IPS-15b (cell line): ENCODE data around the gene MED10.
A peak's percentile ranks its signal among the peaks of the same experiment; 100 is the strongest.

Experiments used
- H3K27me3 ChIP-seq: one replicate; pipeline ENCODE4 v1.6.1; 2013; ENCODE audit warnings: low read length; ENCODE audit not compliant: control insufficient read depth, insufficient read depth
- H3K36me3 ChIP-seq: one replicate; pipeline ENCODE4 v1.6.1; 2013; ENCODE audit warnings: low read length; ENCODE audit not compliant: control insufficient read depth, insufficient read depth
- H3K4me1 ChIP-seq: one replicate; pipeline ENCODE4 v1.6.1; 2013; ENCODE audit warnings: mild to moderate bottlenecking, low read length; ENCODE audit not compliant: control insufficient read depth, insufficient read depth
- H3K4me3 ChIP-seq: one replicate; pipeline ENCODE4 v1.5.1; 2013; ENCODE audit warnings: low read depth, low read length
- H3K9ac ChIP-seq: one replicate; pipeline ENCODE4 v1.6.1; 2013; ENCODE audit warnings: low read depth, mild to moderate bottlenecking, low read length
- H3K9me3 ChIP-seq: one replicate; pipeline ENCODE4 v1.6.1; 2013; ENCODE audit warnings: mild to moderate bottlenecking, low read length; ENCODE audit not compliant: control insufficient read depth, insufficient read depth

Gene MED10

DNA sequence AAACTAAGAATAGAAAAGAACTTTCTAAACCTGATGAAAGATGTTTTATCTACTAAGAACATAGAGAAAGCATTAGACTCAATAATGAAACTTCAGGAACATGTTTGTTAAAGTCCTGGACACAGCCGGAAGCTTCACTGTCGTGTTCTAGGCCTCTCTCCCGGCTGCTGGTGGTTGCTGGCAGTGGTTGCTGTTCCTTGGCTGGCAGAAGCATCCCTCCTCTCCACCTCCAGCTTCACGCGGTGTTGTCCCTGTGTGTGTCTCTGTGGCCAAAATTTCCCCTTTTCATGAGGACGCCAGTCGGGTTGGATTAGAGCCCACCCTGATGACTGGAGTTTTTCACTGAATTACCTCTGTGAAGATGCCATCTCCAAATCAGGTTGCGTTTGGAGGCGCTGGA, 6.5 kb upstream of the MED10 start:
- no peaks in the 10 kb centered on the region for H3K9me3 ChIP-seq
- no peak overlapping the region for H3K9ac ChIP-seq
- H3K27me3 ChIP-seq = no peaks in the 10 kb centered on the region
- H3K4me3 ChIP-seq = no peak overlapping the region
- H3K36me3 ChIP-seq = no peaks in the 10 kb centered on the region
- H3K4me1 ChIP-seq = no peaks in the 10 kb centered on the region

DNA sequence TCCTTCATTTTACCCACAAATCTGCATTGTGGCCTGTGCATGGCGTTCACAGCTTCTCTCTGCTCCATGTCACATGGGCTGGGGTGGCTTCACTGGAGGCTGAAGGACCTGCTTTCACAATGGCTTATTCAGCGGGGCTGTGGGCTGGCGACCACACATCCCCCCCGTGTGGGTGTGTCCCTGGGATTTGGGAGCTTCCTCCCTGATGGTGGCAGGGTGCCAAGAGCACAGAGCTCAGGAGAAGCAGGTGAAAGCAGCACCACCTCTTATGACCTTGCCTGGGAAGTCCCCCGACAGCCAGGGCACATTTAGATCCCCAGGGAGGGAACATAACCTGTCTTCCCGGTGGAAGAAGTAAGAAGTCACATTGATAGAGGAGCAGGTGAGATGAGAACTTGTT, 5.0 kb upstream of the MED10 start:
- Histone ChIP-seq H3K9ac (no peak overlapping the region), H3K4me3 (no peak overlapping the region), H3K4me1 (no peaks in the 10 kb centered on the region), H3K9me3 (no peaks in the 10 kb centered on the region), H3K27me3 (no peaks in the 10 kb centered on the region), H3K36me3 (no peaks in the 10 kb centered on the region)

DNA sequence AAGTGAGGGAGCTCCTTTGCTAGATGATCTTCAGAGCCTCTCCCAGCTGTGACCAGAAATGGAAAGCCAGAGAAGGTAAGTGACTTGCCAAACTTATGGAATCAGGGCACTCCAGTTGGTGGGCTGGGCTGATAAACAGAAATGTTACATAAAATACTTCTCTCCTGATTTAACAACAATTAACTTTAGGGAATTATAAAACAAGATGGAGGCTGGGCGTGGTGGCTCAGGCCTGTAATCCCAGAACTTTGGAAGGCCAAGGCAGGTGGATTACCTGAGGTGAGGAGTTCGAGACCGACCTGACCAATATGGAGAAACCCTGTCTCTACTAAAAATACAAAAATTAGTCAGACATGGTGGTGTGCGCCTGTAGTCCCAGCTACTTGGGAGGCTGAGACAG, 899 bp upstream of the MED10 start:
- Histone ChIP-seq H3K4me3 (peak overlapping the region; percentile 93), H3K4me1 (no peaks in the 10 kb centered on the region), H3K9me3 (no peaks in the 10 kb centered on the region), H3K36me3 (peaks cover 16% of the 10 kb centered on the region), H3K27me3 (no peaks in the 10 kb centered on the region), H3K9ac (no peak overlapping the region)

DNA sequence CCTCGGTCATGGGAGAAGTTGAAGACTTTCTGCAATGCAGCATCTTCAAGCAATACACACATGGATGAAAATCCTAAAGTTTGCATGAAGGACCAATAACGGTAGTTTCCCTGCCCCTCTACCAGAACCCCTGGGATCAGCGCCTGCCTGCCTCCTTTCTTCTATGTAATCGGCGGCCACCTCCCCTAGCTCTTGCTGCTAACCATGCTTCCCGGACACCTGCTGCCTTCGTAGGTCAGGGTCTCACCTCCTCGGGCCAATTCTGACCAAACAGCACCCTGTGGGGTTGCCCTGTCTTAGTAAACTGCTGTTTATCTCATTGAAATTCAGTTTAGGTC, 388 bp upstream of the MED10 start:
- H3K9me3 ChIP-seq = no peaks in the 10 kb centered on the region
- H3K27me3 ChIP-seq = no peaks in the 10 kb centered on the region
- peak overlapping the region; percentile 93 for H3K4me3 ChIP-seq
- no peaks in the 10 kb centered on the region for H3K4me1 ChIP-seq
- H3K36me3 ChIP-seq = peaks cover 17% of the 10 kb centered on the region
- no peak overlapping the region for H3K9ac ChIP-seq

DNA sequence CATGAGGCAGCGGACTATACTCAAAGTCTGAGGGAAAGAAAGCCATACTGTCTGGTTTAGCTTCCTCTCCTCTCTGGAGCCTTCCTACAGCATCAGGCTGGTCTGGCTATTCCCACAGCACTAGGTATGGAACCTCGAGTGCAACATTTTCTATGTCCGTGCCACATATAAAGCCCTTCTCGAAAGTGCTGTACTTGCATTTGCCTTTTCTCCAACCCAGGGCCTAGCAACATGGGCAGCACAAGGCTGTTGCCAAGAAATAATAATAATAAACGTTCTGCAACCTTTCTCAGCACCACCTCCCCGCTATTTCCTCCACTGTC, 804 bp downstream of the MED10 start:
- H3K9me3 ChIP-seq = no peaks in the 10 kb centered on the region
- H3K36me3 ChIP-seq = peaks cover 27% of the 10 kb centered on the region
- H3K27me3 ChIP-seq = no peaks in the 10 kb centered on the region
- H3K9ac ChIP-seq = peak overlapping the region; percentile 87
- H3K4me3 ChIP-seq = peak overlapping the region; percentile 93
- H3K4me1 ChIP-seq = no peaks in the 10 kb centered on the region

DNA sequence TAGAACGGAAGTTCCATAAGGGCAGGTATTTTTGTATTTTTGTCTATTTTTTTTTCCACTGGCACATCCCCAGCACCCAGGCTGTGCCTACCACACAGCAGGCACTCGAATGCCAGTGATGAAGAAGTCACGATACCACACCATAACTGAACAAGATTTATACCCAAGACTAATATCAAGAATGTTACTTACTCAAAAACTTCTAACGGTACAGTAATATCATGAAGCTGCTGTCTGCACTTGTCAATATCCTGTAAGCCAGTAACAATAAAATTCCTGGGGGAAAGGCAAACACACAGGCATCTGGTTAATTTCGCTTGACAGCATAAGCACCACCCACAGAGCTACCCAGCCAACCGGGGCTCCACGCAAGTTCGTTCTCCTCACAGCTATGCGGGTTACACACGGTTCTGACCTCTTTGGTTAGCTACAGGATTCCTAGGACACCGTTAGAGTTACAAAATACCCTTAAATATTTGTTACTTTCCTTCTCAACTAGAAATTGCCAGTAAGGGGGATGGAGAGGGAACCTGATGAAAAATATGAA, 1.3 kb downstream of the MED10 start:
- Histone ChIP-seq H3K27me3 (no peaks in the 10 kb centered on the region), H3K4me3 (peak overlapping the region; percentile 93), H3K36me3 (peaks cover 31% of the 10 kb centered on the region), H3K9me3 (no peaks in the 10 kb centered on the region), H3K4me1 (no peaks in the 10 kb centered on the region), H3K9ac (peak overlapping the region; percentile 87)

DNA sequence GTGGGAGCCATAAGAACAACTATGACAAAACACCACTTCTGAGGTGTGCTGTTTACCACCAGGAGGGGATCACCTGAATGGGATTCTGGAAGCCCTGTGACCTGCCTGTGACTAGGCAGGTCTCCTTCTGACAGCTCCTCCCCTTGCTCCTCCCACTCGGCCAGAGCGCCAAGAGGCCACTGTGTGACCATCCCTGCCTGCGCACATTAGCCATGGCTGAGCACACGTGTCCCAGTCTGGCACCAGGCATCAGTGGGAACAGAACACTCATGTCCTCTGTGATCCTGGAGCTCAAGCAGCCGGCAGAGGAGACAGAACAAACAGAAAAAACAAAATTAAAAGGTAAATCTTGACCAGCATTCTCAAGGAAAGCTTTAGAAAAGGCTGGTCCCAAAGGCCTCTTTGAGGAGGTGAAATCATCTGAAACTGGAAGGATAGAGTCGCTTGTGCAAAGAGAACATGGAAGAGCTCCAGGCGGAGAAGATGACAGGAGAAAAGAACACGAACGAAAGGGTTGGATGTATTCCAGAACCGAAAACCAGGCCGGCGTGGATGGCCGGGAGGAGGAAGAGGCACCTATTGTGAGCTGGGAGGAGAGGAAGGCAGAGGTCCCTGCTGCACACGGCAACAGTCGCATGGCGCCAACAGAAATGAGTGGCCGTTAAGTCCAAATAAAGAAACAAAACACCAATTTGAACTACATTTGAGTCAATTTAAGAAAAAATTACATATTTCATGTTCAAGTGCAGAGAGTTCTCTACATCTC, 5.1 kb downstream of the MED10 start:
- Histone ChIP-seq H3K4me1 (no peaks in the 10 kb centered on the region), H3K9ac (no peak overlapping the region), H3K4me3 (no peak overlapping the region), H3K27me3 (no peaks in the 10 kb centered on the region), H3K36me3 (peaks cover 43% of the 10 kb centered on the region), H3K9me3 (no peaks in the 10 kb centered on the region)

DNA sequence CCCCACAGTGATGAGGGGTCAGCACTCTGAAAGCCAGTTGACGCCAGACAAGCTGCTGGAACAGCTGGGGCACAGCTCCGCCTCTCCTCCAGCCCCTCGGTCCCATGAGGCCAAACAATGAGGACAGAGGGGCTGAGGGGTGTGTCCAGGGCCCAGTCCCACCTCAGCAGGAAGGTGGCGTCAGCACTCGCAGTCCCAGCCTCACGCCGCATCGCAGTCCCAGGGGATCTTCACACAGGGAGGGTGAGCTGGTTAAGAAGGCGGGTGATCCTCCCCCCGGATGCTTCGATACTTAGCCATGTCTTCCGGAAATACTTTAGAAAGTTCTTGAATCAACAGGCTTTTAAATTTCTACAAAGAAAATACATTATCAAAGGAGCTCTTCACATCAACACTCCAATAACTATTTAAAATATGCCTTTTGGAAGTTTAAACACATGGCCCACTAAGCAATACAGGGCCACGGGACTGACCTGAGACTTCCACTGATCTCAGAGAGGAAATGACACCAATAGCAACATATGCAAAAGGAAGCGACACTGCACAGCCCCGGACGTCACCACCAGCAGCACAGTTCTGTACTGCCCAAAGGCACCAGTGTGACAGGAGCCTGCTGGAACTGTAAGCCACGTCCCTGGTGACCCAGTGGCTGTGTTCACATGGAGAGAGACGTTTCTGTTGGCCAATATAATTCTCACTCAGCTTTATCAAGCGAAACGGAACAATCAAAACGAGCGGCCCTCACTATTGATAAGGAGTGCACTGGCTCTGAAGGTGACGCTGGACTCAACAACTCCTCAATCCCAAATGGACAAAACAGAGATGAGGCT, 5.9 kb downstream of the MED10 start:
- Histone ChIP-seq H3K36me3 (peaks cover 43% of the 10 kb centered on the region), H3K9ac (no peak overlapping the region), H3K4me1 (no peaks in the 10 kb centered on the region), H3K9me3 (no peaks in the 10 kb centered on the region), H3K4me3 (no peak overlapping the region), H3K27me3 (no peaks in the 10 kb centered on the region)

DNA sequence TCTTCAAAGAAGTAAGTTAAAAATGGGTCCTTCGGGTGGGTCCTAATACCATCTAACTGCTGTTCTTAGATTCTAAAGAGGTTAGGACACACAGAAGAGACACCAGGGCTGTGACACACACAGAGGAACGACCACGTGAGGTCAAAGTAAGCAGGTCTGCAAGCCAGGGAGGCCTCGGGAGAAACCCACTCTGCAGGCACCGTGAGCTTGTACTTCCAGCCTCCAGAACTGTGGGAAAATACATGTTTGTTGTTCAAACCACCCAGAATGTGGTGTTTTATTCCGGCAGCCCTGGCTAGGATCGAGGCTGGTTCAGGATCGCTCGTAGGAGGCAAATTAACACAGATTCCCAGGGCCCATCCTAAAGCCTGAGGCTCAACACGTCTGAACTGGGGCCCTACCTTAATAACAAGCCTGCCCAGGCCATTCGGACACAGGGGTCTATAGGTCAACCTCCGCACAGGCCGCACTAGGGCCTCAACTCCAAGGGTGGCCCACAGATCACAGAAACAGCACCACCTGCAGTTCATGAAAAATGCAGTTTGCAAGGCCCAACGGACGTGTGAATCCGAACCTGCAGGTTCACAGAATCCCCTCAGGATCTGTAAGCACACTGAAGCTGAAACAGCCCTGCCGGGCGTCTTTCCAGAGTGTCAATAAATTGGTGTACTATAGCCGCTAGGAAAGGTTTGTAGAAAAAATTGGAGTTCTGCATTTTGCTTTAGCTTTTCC, 7.1 kb downstream of the MED10 start:
- Histone ChIP-seq H3K36me3 (peaks cover 42% of the 10 kb centered on the region), H3K27me3 (no peaks in the 10 kb centered on the region), H3K9me3 (no peaks in the 10 kb centered on the region), H3K4me1 (no peaks in the 10 kb centered on the region), H3K9ac (no peak overlapping the region), H3K4me3 (no peak overlapping the region)

DNA sequence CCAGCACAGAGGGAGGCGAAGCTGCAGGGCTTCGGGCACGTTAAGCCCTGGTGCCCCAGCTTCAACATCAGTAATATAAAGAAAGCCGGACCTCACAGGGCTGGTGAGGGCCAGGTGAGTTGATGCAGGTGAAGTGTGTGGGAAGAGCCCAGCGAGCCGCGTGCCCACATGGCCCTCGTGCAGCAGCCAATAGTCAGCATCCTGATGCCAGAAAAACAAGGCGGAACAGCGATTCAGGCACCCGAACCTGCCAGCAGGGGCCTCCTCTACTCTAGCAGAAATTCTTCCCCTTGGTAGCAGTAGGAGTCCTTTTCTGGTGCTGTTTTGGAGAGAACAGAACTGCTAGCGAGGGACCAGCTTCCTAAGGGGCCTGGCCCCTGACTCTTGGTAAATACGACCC, 7.8 kb downstream of the MED10 start:
- no peak overlapping the region for H3K4me3 ChIP-seq
- H3K9me3 ChIP-seq = no peaks in the 10 kb centered on the region
- H3K4me1 ChIP-seq = no peaks in the 10 kb centered on the region
- H3K27me3 ChIP-seq = no peaks in the 10 kb centered on the region
- H3K9ac ChIP-seq = no peak overlapping the region
- peaks cover 36% of the 10 kb centered on the region for H3K36me3 ChIP-seq

DNA sequence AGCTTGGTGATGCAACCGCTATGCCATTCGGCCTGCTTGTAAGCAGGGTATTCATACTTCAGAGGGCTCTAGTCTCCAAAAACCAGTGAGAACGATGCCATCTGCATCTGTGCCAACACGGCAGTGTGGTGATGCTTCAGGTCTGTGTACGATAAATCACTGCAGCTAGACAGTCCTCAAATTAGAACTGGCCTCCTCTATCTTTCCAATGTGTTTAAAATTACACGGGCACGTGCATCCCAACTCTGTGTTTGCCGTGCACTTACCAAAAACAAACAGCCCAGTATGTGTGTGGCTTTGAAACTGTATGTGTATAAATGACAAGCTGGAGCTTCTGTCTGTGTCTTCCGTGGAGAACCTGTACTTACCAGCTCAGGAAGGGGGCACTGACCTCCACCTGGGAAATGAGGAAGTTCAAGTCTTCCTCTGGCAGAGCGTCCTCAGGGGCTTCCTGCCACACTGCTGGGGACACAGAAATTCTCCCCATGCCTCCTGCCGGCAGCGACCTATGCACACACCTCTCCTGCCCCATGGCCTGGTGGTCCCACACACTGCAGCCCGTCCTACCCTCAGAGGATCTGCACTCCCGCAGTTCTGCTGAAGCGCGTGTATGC, 12.3 kb downstream of the MED10 start:
- Histone ChIP-seq H3K9ac (no peak overlapping the region), H3K9me3 (no peaks in the 10 kb centered on the region), H3K4me1 (no peaks in the 10 kb centered on the region), H3K36me3 (peaks cover 3% of the 10 kb centered on the region), H3K27me3 (no peaks in the 10 kb centered on the region), H3K4me3 (no peak overlapping the region)
